Loucy (cell line): Measurements from ENCODE around the gene NUTF2.

ENCODE experiments used
- CTCF ChIP-seq: fragments of 200-600 bp; sonication (generic); conservative IDR thresholded peaks from 2 replicates; pipeline ENCODE4 v1.5.1; 2014; ENCODE audit warnings: mild to moderate bottlenecking, antibody characterized with exemption, low read length
- EZH2phosphoT487 ChIP-seq: fragments of 200-600 bp; IDR thresholded peaks from 2 replicates; pipeline ENCODE4 v1.6.1; 2018; ENCODE audit warnings: antibody characterized with exemption, mild to moderate bottlenecking, moderate library complexity, borderline replicate concordance

DNA sequence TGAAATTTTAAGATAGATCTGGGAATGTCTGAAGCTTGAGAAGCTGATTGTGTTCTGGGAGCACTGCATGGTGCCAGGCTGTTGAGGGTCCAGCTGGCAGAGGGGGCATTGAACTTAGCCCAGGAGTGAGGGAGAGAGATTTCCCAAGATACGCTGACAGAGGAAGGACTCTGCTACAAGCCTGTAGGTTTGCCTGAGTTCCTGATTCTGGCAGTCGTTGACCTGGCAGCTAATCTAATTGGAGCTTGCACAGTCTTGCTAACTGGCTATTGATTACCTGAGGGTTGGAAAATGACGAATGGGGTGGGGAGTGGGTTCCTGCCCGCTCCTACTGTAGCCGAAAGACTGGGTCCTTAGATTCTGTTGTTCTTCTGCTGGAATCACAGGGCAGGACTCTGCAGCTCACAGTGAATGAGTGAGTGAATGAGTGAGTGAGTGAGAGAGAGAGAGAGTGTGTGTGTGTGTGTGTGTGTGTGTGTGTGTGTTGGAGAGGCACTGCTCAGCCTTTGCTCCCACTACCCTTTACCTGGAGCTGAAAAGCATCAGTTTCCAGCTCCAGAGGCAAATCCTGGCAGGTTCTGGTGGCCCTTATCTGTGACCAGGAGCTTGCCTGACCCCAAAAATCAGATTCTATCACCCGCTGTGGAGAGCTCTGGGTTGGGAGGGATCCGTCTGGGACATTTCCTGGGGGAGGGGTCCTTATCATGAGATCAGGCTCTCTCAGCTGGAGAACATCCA is 68.2 kb downstream of the NUTF2 start:
- no peak for TF ChIP-seq CTCF
- no peak for TF ChIP-seq EZH2phosphoT487
